ENCODE measurements around the gene DTYMK.

- TF ChIP-seq CTCF (IDR thresholded peaks at IDR 0.05) (no peak), POLR2A (IDR thresholded peaks at IDR 0.05) (no peak)
These were observed 33.5 kb upstream of the DTYMK start for GRCh38 chr2:241720099-241720498.

All from testis (tissue), 2 donors.